A204.1 (cell line): ENCODE data around the gene ACSS1.

Experiments
- FAIRE-seq: peaks from 2 replicates; lab custom pipeline; 2012; peaks lifted over from hg19 to GRCh38; lab: Jason Lieb, UNC

ACSS1 gene

GRCh38 chr20:24970754-24971153 is 87.2 kb downstream of the ACSS1 start:
- FAIRE-seq, result no peak

DNA sequence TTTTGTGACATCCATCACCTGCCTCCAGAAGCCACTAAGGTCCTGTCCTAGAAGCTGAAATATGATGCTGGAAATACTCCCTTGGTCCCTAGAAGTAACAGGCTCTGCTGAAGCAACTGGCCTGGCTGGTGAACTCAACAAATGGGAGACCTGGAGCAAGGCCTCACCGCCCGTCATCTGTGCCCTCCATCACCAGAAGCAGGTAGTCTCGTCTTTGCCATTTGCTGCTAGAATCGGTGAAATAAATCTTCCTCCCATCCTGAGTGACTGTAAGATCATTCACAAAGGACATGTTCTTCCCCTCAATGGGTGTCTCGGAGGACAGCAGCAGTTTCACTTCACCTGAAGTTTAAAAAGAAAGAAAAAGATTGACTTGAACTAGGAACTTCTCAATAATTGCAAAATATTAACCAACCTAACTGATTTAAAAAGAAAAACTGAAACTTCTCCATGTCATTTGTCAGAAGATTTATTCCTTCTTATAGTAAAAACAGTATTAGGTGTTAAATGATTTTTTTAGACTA is 87.8 kb downstream of the ACSS1 start:
- FAIRE-seq, result no peak

- FAIRE-seq, result no peak
These were observed 88.5 kb downstream of the ACSS1 start for GRCh38 chr20:24969186-24970029.

DNA sequence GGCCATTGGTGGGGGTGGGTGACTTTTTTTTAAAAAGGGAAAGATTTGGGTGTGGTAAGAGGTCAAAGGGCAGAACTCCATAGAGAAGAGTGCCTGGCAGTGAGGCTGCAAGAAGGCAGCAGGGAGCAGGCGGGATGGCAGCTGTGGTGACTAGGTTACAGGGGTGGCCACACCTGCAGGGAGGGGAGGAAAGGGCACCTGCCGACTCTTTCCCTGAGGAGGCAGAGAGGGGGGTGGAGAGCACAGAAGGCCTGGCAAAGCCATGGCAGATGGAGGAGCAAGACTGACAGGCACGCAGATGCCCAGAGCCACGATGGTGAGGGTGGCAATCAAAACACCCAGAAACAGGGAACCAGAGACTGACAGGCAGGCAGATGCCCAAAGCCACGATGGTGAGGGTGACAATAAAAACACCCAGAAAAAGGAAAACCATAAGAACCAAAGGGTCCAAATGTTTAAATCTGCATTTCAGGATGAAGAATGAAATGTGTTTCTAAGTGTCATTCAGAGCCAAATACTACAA is 89.6 kb downstream of the ACSS1 start:
- no peak for FAIRE-seq

- FAIRE-seq, result no peak
These were observed 91.5 kb downstream of the ACSS1 start for GRCh38 chr20:24966317-24967012.

DNA sequence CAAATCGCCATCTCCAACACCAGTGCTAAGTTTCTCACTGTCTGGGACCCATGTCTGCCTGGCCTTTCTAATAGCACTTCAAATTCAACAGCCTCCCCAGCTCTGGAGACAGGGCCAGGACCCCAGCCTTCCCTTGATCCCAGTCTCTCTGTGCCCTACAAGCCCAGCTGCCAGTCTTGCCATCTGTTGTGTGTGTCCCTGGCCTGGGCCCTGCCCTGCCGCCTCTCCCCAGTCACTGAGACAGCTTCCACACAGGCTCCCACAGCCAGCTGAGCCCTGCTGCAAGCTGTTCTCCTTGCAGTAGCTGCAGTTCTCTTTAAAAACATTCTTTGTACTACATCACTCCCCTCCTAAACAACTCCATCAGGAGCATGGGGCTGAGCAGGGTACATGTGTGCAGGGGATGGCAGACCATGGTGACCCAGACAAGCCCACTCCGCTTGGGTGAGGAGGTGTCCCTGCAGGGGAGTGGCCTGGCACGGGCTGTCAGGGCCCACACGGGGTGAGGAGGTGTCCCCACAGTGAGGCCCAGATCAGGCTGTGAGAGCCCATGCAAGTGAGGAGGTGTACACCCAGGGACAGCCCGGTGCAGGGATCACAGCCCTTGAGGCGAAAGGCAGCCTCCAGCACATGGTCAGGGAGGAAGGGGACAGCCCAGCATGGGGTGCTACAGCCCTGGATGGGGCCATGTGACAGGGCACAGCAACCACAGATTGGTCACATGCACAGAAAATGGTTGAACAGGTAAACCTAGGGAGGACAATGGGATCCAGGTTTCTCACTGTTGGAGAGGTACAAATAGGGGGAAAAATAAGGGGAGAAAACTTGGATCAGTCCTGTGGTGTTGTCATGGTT is 92.6 kb downstream of the ACSS1 start:
- no peak for FAIRE-seq

DNA sequence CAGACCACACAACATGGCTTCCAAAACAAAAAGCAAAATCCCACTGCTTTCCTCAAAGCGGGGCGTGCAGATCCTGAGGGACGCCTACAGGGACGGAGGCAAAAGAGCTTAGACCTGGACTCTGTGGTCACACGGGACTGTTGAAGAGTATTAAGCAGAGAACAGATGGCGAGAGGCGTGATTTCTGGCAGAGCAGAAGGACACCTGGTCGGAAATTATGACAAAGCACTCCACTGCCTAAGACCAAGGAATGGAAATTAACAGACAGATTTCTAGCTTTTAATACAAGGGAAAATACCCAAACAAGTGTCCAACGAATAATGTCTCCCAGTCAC is 93.5 kb downstream of the ACSS1 start:
- FAIRE-seq, result no peak

DNA sequence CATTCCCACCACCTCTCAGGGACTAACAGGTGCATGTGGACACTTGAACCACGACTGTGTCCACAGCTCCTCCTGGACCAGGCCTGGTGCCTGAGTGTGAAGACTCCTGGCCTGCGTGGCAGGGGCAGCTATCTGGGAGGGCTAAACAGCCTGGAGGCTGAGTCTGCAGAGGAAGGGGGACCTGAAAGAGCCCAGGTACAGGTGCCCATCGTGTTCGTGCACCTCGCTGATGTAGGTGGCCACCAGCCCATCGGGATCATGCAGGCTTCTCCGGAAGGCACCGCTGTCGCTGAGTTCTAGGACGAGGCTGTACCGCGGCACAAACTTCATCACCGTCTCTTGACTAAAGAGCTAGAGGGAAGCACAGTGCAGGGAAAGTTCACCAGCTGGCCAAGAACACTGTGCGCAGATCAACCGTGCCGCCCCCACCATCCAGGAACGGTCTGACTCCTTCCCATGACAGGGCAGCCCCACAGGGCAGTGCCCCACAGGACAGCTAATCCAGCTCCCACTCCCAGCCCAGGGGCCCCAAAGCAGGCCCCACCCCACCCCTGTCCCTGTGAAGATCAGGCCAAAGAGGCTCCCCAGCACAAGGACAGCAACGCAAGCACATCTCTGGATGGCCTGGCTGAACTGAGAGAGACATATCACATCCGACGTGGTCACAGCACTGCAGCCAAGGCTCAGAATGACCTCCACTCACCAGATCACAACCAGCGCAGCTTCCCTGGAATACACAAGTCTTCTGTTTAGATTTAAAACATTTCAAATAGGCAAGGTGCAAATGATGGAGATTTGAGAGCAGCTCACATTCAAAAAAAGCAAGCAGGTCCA is 94.0 kb downstream of the ACSS1 start:
- no peak for FAIRE-seq

DNA sequence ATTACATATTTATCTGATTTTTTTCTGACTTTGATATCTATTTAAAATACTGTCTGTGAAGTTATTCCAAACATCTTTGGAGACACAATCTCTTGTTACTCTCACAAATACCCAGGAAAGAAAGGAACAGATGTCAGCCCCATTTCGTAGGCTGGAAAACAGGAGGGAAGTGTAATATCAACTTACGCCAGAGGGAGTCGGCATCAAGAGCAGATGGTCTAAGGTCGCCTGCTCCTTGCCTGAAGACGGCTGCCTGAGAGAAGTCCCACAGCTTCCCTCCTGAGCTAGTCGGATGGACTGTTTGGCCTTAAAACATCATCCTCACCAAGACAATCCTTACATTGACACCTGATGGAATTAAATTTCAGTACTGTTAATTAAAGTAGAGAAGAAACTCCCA is 95.4 kb downstream of the ACSS1 start:
- FAIRE-seq, result no peak

- no peak for FAIRE-seq
These were observed 95.8 kb downstream of the ACSS1 start for GRCh38 chr20:24962182-24962492.

GRCh38 chr20:24961384-24962181 is 96.4 kb downstream of the ACSS1 start:
- no peak for FAIRE-seq

DNA sequence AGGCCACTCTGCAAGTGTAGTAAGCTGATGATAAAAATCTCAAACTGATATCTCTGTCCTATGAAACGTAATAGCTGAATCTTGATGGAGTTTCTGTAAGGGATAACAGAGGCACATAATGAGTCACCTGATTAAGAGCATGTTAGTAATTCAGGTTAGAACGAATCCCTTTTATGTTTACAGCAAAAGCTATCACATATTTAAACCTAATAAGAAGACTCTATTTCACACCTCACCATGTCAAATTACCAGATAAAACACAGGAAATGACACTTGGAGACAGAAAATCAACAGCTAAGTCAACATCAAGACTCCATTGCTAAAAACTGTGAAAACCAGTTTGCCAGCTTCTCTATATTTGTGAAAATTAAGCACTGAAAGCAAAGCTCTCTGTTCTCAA is 97.1 kb downstream of the ACSS1 start:
- no peak for FAIRE-seq

- no peak for FAIRE-seq
These were observed 97.6 kb downstream of the ACSS1 start for GRCh38 chr20:24960302-24960801.

GRCh38 chr20:24959591-24960301 is 98.2 kb downstream of the ACSS1 start:
- FAIRE-seq, result no peak

- no peak for FAIRE-seq
These were observed 99.2 kb downstream of the ACSS1 start for GRCh38 chr20:24958506-24959385.

DNA sequence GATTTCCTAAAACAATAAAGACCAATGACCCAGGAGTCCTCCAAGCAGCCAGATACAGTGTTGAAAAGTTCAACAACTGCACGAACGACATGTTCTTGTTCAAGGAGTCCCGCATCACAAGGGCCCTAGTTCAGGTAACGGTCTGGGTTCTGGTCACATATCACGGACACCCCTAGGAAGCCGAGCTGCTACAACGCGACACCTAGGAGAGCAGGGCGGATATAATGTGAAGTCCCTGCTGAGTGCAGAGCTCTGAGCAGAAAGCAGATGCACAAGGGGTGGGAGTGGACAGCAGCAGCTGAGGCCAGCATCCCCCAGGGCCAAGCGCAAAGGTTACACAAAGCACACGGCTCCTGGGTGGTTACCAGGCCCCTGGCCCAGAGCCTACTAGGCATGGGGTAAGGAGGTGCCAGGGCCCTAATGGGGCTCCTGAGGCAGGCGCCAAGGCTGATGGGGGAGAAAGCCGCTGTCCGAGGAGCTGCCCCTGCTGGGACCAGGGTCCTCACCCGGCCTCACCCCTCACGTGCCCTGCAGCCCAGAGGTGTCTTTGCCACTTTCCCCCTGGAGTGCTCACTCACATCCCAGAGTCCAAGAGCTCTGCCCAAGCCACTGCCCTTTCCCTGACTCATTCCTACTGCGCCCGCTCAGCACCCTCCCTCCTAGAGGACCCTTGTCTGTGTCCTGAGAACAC is 100.5 kb downstream of the ACSS1 start:
- no peak for FAIRE-seq
